ENCODE results near the gene ARSH.

ARSH gene

GRCh38 chrX:3052860-3053259 lies 46.5 kb downstream of the ARSH start:
- no peak for DNase-seq (ENCODE audit: extremely low spot score)
- ChIA-PET CTCF (no interaction called here), POLR2A (no interaction called here)
- no peak for TF ChIP-seq L3MBTL2 (conservative IDR thresholded peaks at IDR 0.05)
- TF ChIP-seq ELF4 (IDR thresholded peaks at IDR 0.05) = no peak

- TF ChIP-seq CTBP1 (IDR thresholded peaks at IDR 0.05; ENCODE audit: borderline replicate concordance) (no peak), FOXA1 (IDR thresholded peaks at IDR 0.05) (no peak), PKNOX1 (IDR thresholded peaks at IDR 0.05) (no peak), ELF4 (IDR thresholded peaks at IDR 0.05) (no peak), TARDBP (IDR thresholded peaks at IDR 0.05) (no peak)
- CTCF ChIA-PET = no interaction called here
- DNase-seq (ENCODE audit: extremely low spot score) = no peak
- POLR2A ChIA-PET = no interaction called here
These were observed 60.2 kb downstream of the ARSH start for GRCh38 chrX:3066555-3066954.

GRCh38 chrX:3075959-3076358 lies 69.6 kb downstream of the ARSH start:
- ChIA-PET CTCF (no interaction called here), POLR2A (no interaction called here)
- DNase-seq (ENCODE audit: extremely low spot score) = no peak
- TF ChIP-seq SP1 (IDR thresholded peaks at IDR 0.05) (no peak), FOXM1 (IDR thresholded peaks at IDR 0.05; ENCODE audit: borderline replicate concordance) (no peak), CTBP1 (IDR thresholded peaks at IDR 0.05; ENCODE audit: borderline replicate concordance) (no peak), ZNF384 (IDR thresholded peaks at IDR 0.05) (no peak), L3MBTL2 (conservative IDR thresholded peaks at IDR 0.05) (no peak), LEF1 (IDR thresholded peaks at IDR 0.05; ENCODE audit: borderline replicate concordance) (no peak), NFRKB (IDR thresholded peaks at IDR 0.05) (no peak), SUZ12 (IDR thresholded peaks at IDR 0.05) (no peak), HDGF (IDR thresholded peaks at IDR 0.05; ENCODE audit: borderline replicate concordance) (no peak), FOXA1 (IDR thresholded peaks at IDR 0.05) (no peak), PKNOX1 (IDR thresholded peaks at IDR 0.05) (no peak), BHLHE40 (IDR thresholded peaks at IDR 0.05; ENCODE audit: borderline replicate concordance) (no peak), FOXK2 (IDR thresholded peaks at IDR 0.05) (no peak), ARNT (IDR thresholded peaks at IDR 0.05) (no peak), ELF4 (IDR thresholded peaks at IDR 0.05) (no peak), TARDBP (IDR thresholded peaks at IDR 0.05) (no peak)

GRCh38 chrX:3076416-3076991 lies 70.2 kb downstream of the ARSH start:
- ChIA-PET CTCF (no interaction called here), POLR2A (no interaction called here)
- TF ChIP-seq FOXK2 (IDR thresholded peaks at IDR 0.05) (no peak), SUZ12 (IDR thresholded peaks at IDR 0.05) (no peak), HDGF (IDR thresholded peaks at IDR 0.05; ENCODE audit: borderline replicate concordance) (no peak), PKNOX1 (IDR thresholded peaks at IDR 0.05) (no peak), L3MBTL2 (conservative IDR thresholded peaks at IDR 0.05) (no peak), LEF1 (IDR thresholded peaks at IDR 0.05; ENCODE audit: borderline replicate concordance) (no peak), ARNT (IDR thresholded peaks at IDR 0.05) (no peak), TARDBP (IDR thresholded peaks at IDR 0.05) (no peak)
- DNase-seq (ENCODE audit: extremely low spot score) = no peak
